Pancreas (tissue), 10 donors: ENCODE results near the gene GCNT2. TPM values are rescaled to one million over a fixed set of nuclear protein-coding genes. Genes with fewer than 3 reads are reported as not detected.

ENCODE experiments used
- ATAC-seq, 4 donors: fragments of 200-7000 bp; cut with Tn5 transposase; one replicate each; pipeline versions ENCODE4 v1.8.0 to v1.9.1; 2020; ENCODE audit warnings: mild to moderate bottlenecking in 4 of 4, moderate library complexity in 4 of 4
- DNase-seq, 6 donors: peaks; one replicate each; pipeline ENCODE4 v3.0.0-alpha.2; 2020
- FAIRE-seq: peaks from 2 replicates; lab custom pipeline; 2012; peaks lifted over from hg19 to GRCh38; lab: Jason Lieb, UNC
- H3K27ac ChIP-seq, 4 donors: fragments of 200-600 bp; sonication (generic); 1 replicate in 3 of 4; 2 replicates in 1 of 4; pipeline versions ENCODE4 v1.5.0 to v1.8.0; 2020
- H3K27me3 ChIP-seq, 4 donors: fragments of 200-600 bp; one replicate each; pipeline ENCODE4 v1.8.0; 2021
- H3K36me3 ChIP-seq, 3 donors: fragments of 200-600 bp; sonication (generic) in 1 of 3; one replicate each; pipeline versions ENCODE4 v1.5.0 to v1.8.0; 2020 to 2021
- H3K4me1 ChIP-seq, 3 donors: fragments of 200-600 bp; one replicate each; pipeline ENCODE4 v1.8.0; 2021
- H3K4me3 ChIP-seq, 4 donors: fragments of 200-600 bp; sonication (generic) in 2 of 4; one replicate each; pipeline versions ENCODE4 v1.5.0 to v1.8.0; 2020 to 2021
- H3K9me3 ChIP-seq, 4 donors: fragments of 200-600 bp; one replicate each; pipeline ENCODE4 v1.8.0; 2021
- CTCF ChIP-seq, 4 donors: fragments of 200-600 bp; sonication (generic) in 3 of 4; IDR thresholded peaks; one replicate each; pipeline versions ENCODE4 v1.5.0 to v1.8.0; 2021; ENCODE audit warnings: antibody characterized with exemption in 4 of 4
- WGBS, 2 donors: extraction: QIAGEN DNeasy Blood & Tissue Kit; methylation state at CpG; one replicate each; pipeline ENCODE4 v1.1.7; 2013; 5-methylcytosine and 5-hydroxymethylcytosine counted together
- intact Hi-C, 3 donors: fragments of 100-400 bp; cut with DNase I; formaldehyde crosslinking; loops; one replicate each; pipeline versions ENCODE4 v1.11.1 to v1.14.2; 2022
- polyA plus RNA-seq, 2 donors: library from polyadenylated mRNA; stranded (reverse); fragments of 200-250 nt; gene quantifications; one replicate each; pipeline ENCODE4 v1.2.3, GENCODE V29; 2013
- total RNA-seq, 6 donors: library from RNA; stranded (reverse); fragmentation: NEBNext Ultra II Directional in 4 of 6; extraction: Animal tissue kit (Norgen Biotek cat#: 25700) in 4 of 6; gene quantifications; one replicate each; pipeline versions ENCODE4 v1.2.1 to v1.2.4, GENCODE V29; 2021 to 2023
- donor health status: healthy with polysubstance abuse.
- donor health status: DM: no; HTN: no; CAD: no; lungs with moderate emphysema.
- donor health status: DM: no; HTN: no; CAD: no.
- donor health status: control.
- donor health status: control.
- donor health status: Bipolar disorder and iron deficiency.
- donor health status: DM: yes; HTN: yes; CAD: no.
- donor health status: DM: no; HTN: no; CAD: no.
- donor health status: DM: no; HTN: no; CAD: no.
- donor health status: DM: yes; HTN: yes; CAD: no.

The GCNT2 gene
- total and polyA plus RNA-seq, 8 donors = 0.91 to 8.3 (median 2.2) TPM

DNA sequence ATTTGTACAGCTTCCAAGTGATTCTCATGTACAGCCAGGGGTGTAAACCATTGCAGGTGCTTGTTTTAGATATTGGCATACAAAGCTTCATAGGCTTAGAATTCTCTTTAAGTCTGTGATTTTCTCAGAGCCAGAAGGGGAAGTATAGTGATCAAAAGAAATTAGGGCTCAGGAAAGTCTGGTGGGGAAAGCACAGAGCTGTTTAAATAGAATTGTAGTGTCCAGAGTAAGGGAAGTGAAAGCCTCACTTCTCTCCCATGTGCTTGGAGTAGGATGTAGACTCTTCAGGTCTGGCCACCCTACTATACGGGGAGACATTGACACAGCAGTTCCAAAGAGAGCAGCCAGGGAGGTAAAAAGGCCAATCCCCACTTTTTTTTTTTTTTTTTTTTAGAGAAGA lies 10.4 kb downstream of the GCNT2 start:
- peaks cover 0 to 4% (median 0%) of the 10 kb centered on the region in 3 donors for H3K4me1 ChIP-seq
- intact Hi-C loops = no loop called here
- no peak for FAIRE-seq
- WGBS, 2 donors = 54 to 58% methylated on average over 1 of the region's 1 CpG
- peak overlapping the region in 1 of 4 donors; percentile 2 for H3K27ac ChIP-seq
- no peak overlapping the region for H3K4me3 ChIP-seq
- ATAC-seq = peak in 1 of 4 donors; percentile 17
- no peaks in the 10 kb centered on the region for H3K36me3 ChIP-seq
- DNase-seq = no peak
- no peaks in the 10 kb centered on the region for H3K9me3 ChIP-seq
- H3K27me3 ChIP-seq = no peaks in the 10 kb centered on the region
- no peak for TF ChIP-seq CTCF (IDR thresholded peaks at IDR 0.05)

- Histone ChIP-seq H3K36me3 (no peaks in the 10 kb centered on the region), H3K27me3 (no peaks in the 10 kb centered on the region), H3K27ac (no peak overlapping the region), H3K4me1 (peaks cover 0 to 4% (median 0%) of the 10 kb centered on the region in 3 donors), H3K4me3 (no peak overlapping the region), H3K9me3 (no peaks in the 10 kb centered on the region)
- ATAC-seq (no peak), DNase-seq (no peak), FAIRE-seq (no peak)
- WGBS, 2 donors = 79 to 81% methylated on average over 9 of the region's 9 CpGs
- intact Hi-C loops = no loop called here
- TF ChIP-seq CTCF (IDR thresholded peaks at IDR 0.05) = no peak
Measured at GRCh38 chr6:10531942-10532341, 10.8 kb downstream of the GCNT2 start.

GRCh38 chr6:10532392-10532791 lies 11.2 kb downstream of the GCNT2 start:
- Histone ChIP-seq H3K36me3 (no peaks in the 10 kb centered on the region), H3K9me3 (no peaks in the 10 kb centered on the region), H3K4me3 (no peak overlapping the region), H3K27ac (no peak overlapping the region), H3K27me3 (no peaks in the 10 kb centered on the region), H3K4me1 (peaks cover 0 to 4% (median 0%) of the 10 kb centered on the region in 3 donors)
- no peak for TF ChIP-seq CTCF (IDR thresholded peaks at IDR 0.05)
- FAIRE-seq = no peak
- ATAC-seq = no peak
- 90% methylated on average over 8 of the region's 8 CpGs for WGBS, 2 donors
- DNase-seq = no peak
- intact Hi-C loops = no loop called here

DNA sequence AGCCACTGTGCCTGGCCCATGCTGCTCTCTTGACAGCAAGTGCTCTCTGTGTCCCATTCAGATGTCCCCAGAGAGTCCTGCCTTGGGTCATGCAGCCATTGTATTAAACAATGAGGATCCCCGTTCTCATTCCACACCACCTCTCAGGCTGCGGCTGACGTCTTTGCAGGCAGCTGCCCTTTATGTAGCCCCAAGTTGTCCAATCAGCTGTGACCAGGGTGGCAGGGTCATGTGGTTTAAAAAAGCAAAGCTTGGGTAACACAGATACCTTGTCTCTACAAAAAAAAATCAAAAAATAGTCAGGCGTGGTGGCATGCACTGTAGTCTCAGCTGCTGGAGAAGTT lies 13.2 kb downstream of the GCNT2 start:
- intact Hi-C loops = no loop called here
- FAIRE-seq = no peak
- no peak for DNase-seq
- Histone ChIP-seq H3K4me1 (peaks cover 0 to 4% (median 0%) of the 10 kb centered on the region in 3 donors), H3K36me3 (no peaks in the 10 kb centered on the region), H3K27ac (no peak overlapping the region), H3K27me3 (no peaks in the 10 kb centered on the region), H3K9me3 (no peaks in the 10 kb centered on the region), H3K4me3 (no peak overlapping the region)
- no peak for ATAC-seq
- TF ChIP-seq CTCF (IDR thresholded peaks at IDR 0.05) = no peak
- 80 to 86% methylated on average over 4 of the region's 4 CpGs for WGBS, 2 donors

- WGBS, 2 donors = 77 to 88% methylated on average over 1 of the region's 1 CpG
- no peaks in the 10 kb centered on the region for H3K27me3 ChIP-seq
- no peak for ATAC-seq
Measured at GRCh38 chr6:10535193-10535592, 14.0 kb downstream of the GCNT2 start.

More at GRCh38 chr6:10535193-10535592, 14.0 kb downstream of the GCNT2 start:
- H3K4me3 ChIP-seq = no peak overlapping the region
- no peaks in the 10 kb centered on the region for H3K36me3 ChIP-seq
- TF ChIP-seq CTCF (IDR thresholded peaks at IDR 0.05) = no peak
- H3K27ac ChIP-seq = no peak overlapping the region
- H3K9me3 ChIP-seq = no peaks in the 10 kb centered on the region
- FAIRE-seq (no peak), DNase-seq (no peak)
- intact Hi-C loops = no loop called here
- H3K4me1 ChIP-seq = peaks cover 0 to 3% (median 0%) of the 10 kb centered on the region in 3 donors
